KG1 (cell line): ENCODE data around the gene HACD3.
"Not testable (repeated sequence)": the region's sequence is repeated elsewhere in the genome, so short reads cannot be mapped to it uniquely, and the experiment has no call there.

Experiments used
- DNase-seq: peaks from one replicate; lab custom pipeline; 2025; lab: John Stamatoyannopoulos, UW

Gene HACD3

DNA sequence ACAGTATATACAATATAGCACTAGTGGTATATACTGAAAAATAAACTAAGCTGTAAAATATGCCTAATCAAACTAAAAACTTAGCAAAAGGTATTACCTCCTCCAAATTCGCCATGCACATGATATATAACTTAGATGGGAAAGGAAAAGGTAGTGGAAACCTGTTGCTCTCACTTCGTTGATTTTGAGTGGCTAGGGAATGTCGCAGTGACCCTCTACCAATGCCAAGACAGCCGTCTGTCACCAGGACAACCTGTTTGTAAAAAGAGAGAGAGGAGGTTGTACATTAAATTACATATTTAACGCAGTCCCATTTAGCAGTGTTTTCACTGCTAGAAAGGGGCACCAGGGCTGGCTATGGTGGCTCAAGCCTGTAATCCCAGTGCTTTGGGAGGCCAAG lies 69.4 kb downstream of the HACD3 start:
- DNase-seq: no peak

GRCh38 chr15:65603134-65603533 lies 72.9 kb downstream of the HACD3 start:
- no peak for DNase-seq

- DNase-seq: no peak
Measured at GRCh38 chr15:65603559-65603958, 73.3 kb downstream of the HACD3 start.

DNA sequence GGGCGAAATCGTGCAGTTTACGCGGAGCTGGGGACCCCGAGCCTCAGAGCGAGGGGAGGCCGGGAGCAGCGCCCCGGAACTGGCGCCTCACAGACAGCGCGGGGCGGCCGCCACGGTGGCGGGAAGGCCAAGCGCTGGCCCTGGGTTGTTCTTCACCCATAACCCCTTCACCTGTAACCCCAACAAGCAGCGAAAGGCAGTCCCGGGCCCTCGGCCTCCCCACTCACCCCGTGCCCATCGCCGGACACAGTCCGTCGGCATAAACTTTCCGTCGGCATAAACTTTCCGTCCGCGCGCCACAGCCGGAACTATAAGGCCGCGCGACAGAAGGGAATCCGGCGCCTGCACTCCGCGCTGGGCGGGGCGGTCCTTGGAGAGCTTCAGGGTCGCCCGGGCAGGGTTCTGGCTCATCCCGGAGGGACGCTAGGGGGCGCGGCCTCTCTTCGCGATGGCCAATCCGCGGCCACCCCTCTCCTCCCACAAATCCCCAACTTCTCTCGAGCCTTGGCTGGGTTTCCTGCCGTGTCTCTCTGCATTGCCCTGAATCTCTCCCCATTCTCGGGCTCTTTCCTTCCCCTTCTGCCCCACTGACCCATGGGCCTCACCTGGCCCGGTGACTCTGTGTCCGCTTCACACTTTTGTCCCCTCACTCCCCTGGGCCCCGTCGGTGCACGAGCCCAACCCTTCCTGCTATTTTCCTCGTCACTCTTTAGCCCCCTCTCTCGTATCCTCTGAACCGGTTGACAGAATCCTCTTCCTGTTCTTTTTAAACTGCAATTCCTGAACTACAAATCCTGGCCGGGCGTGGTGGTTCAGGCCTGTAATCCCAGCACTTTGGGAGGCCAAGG lies 80.8 kb downstream of the HACD3 start, which contains the start of gene INTS14:
INTS14 (minus strand) TSS at position 261 of the 848 bp plus-strand sequence. CDS start 3,751 bp downstream, outside the sequence.
- DNase-seq: peak; percentile 91

DNA sequence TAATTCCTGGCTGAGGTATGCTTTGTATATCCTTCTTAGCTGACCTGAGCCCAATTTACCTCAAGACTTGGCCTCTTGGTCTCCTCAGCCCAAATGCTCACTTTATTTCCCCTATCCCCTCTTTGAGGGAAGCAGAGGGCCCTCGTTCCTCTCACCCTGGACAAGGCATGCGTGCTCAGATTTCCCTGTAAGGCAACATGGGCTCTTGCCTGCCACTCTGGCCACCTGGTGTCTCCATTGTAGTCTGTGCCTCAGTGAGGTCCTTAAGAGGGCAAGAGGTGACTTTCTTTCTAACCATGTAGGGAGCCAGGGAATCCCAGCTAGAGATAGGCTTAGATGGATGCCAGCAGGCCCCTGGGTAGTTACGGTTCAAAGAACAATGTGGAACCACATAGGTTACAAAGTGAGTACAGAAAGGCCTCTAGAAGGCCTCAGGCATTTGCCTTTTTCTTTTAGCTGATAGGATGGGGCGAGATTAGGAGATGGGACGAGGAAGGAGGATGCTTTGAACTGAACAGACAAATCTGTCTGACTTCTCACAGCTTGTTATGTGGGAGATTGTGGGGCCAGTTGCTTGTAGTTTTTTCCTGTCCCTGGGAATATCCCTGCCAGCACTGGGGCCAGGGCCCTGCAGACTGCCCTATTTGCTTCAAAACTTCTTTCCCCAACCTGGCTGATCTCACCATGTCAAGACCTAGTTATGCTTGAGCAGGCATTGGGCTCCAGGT lies 81.8 kb downstream of the HACD3 start:
- no peak for DNase-seq

GRCh38 chr15:65612616-65612946 lies 82.3 kb downstream of the HACD3 start:
- no peak for DNase-seq

GRCh38 chr15:65612949-65613744 lies 82.9 kb downstream of the HACD3 start:
- DNase-seq: no peak

DNA sequence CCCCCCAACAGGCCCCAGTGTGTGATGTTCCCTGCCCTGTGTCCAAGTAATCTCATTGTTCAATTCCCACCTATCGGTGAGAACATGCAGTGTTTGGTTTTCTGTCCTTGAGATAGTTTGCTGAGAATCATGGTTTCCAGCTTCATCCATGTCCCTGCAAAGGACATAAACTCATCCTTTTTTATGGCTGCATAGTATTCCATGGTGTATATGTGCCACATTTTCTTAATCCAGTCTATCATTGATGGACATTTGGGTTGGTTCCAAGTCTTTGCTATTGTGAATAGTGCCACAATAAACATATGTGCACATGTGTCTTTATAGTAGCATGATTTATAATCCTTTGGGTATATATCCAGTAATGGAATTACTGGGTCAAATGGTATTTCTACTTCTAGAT lies 85.6 kb downstream of the HACD3 start:
- DNase-seq: not testable (repeated sequence)

GRCh38 chr15:65618560-65619109 lies 88.4 kb downstream of the HACD3 start:
- no peak for DNase-seq

DNA sequence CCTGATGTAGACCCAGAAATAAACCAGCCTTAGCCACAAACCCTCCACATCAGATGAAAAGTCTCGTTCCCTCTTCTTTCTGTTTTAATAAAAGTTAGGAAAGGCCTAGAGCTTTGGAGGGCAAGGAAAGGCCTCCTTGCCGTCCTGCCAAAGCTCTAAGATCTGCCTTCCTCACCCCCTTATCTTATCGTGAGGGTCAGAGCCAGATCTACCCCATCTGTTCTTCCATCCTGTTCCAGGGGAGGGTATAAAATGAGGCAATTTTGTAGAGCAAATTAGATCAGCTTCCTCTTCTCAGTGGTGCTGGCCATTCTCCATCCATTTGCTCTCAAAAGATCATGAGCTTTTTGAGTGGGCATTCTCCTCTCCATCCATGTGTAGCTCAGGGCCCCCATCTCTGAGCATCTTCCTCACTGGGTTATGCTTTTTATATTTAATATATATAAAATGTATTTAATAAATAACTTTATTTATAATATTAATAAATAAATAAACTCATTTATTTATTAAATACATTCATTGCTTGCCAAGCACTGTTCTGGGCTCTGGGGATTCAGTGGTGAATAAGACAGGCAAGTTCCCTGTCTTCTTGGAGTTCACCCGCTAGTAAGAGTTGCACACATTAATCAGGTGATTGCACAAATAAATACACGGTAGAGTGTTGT lies 89.5 kb downstream of the HACD3 start:
- DNase-seq: no peak

- no peak for DNase-seq
Measured at GRCh38 chr15:65620833-65621232, 90.6 kb downstream of the HACD3 start.

DNA sequence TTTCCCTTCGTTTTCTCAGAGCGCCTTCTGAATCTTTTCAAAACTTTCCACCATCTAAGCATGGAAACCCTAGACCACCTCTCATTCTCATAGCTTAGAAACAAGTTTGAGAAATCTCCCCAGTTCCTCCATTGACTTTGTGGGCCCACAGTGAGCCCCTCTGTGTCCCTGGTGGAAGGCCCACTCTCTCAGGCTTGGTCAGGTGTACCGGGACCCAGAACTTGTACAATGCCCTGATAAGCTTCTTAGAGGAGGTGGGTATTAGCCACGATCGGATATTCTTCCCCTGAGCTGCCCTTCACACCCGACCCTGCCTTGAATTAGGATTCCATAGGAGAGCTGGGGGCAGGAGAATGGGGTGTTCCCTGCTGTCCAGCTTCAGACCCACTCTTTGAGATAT lies 91.4 kb downstream of the HACD3 start, which contains the start of gene SLC24A1:
SLC24A1 (plus strand) TSS at position 301 of the 400 bp plus-strand sequence. CDS start 2,143 bp downstream, outside the sequence.
- DNase-seq: no peak

GRCh38 chr15:65623103-65623502 lies 92.8 kb downstream of the HACD3 start:
- DNase-seq: no peak

- DNase-seq: no peak
Measured at GRCh38 chr15:65626856-65627255, 96.6 kb downstream of the HACD3 start.
